Uterus (tissue), 2 donors: ENCODE measurements around the gene ZNF148.

Experiments
- CTCF ChIP-seq, 4 experiments: fragments of 200-600 bp in 2 of 4; fragments of 450-650 bp in 2 of 4; sonication (generic) in 2 of 4; IDR thresholded peaks; one replicate each; pipeline ENCODE4 v1.5.1; 2016 to 2019; ENCODE audit warnings: antibody characterized with exemption in 4 of 4, mild to moderate bottlenecking in 2 of 4, moderate library complexity in 1 of 4
- POLR2A ChIP-seq, 2 donors: fragments of 450-650 bp; IDR thresholded peaks; one replicate each; pipeline ENCODE4 v1.6.1; 2016; ENCODE audit warnings: antibody characterized with exemption in 2 of 2, mild to moderate bottlenecking in 1 of 2, moderate library complexity in 1 of 2

- no peak for TF ChIP-seq CTCF (IDR thresholded peaks at IDR 0.05)
- no peak for TF ChIP-seq POLR2A (IDR thresholded peaks at IDR 0.05)
These were observed 94.3 kb downstream of the ZNF148 start for GRCh38 chr3:125280668-125281361.
